Measurements from ENCODE around the gene SPTBN5.

SPTBN5 gene

DNA sequence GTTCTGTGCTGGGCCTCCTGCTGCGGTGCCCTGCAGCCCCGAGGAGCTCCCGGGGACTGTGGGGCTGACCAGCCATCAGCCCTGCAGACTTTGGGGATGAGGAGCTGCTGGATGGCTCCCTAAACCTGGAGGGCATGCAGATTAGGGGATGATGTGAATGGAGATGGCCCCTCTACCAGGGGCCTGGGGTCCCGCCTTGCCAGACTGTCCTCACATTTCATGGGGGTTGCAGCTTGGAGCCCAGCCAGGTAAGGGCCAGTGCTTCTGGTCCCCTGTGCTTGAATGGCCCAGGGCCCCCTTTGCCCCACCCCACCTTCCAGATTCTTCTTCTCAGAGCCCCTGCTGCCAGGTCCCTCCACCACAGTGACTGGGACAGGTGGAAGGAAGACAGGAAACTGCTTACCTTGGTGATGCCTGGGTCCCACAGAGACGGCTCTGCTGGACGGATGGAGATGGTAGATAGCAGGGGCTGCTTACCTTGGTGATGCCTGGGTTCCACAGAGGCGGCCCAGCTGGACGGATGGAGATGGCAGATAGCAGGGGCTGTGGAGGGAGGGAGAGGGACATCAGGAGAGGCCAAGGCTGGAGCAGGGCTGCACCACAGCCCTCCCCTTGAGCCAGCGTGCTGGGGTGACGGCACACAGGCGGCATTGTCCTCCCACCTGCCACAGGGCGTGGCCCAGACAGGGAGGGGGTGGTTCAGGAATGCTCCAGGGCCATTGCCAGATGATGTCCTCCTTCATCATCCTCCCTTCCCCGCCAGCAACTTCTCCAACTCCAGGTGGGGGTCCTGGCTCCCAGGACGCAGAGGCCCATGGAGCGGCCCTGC is at the start of gene SPTBN5:
Gene SPTBN5, minus strand, starts transcription at position 632 of the 829 bp plus-strand sequence. Its CDS starts 556 bp downstream, at position 76.
- DNase-seq = no peak

DNA sequence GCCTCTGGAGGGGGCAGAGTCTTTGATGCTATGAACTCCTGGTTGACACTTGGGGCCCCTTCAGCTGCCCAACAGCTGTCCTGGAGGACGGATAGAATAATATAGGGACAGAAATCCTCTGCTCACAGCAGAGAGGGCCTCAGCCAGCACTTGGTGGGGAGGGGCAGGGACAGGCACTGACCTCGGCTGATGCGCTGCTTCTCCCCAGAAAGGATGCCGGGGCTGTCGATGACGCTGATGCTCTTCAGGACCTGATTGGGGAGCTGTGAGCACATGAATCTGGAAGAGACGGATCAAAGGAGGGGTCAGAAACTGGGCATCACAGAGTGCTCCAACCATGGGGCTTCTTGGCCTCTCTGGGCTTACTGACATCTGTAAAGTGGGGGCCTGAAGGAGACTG is 49.0 kb upstream of the SPTBN5 start:
- DNase-seq = no peak

DNA sequence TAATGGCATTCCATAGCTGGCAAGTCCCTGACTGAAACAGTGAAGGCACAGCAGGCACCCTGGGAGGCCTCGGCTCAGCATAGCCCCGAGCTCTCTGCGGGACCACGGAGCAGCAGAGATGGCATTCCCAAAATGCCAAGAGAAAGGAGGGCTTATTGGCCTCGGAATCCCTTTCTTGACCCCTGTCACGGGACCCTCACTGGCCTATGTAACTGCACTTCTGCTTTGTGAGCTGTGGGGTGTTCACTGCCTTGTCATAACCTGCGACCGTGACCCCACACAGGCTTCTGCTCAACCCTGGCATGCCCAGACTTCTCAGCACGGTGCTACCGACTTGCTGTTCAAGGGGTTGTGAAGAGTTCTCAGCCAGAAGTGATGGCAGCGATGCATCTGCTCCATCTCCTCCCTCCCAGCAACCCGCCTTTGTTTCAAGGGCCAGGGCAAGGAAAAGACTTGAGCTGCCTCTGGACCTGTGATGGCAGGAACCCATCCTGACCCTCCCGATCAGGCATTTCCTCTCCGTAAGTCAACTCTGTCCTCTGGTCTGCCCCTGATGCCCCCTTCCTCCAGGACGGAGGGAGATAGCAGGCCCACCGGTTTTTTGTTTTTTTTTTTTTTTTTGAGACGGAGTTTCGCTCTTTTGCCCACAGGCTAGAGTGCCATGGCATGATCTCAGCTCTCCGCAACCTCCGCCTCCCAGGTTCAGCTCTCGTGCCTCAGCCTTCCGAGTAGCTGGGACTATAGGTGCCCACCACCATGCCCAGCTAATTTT is 48.0 kb upstream of the SPTBN5 start:
- DNase-seq = no peak

DNA sequence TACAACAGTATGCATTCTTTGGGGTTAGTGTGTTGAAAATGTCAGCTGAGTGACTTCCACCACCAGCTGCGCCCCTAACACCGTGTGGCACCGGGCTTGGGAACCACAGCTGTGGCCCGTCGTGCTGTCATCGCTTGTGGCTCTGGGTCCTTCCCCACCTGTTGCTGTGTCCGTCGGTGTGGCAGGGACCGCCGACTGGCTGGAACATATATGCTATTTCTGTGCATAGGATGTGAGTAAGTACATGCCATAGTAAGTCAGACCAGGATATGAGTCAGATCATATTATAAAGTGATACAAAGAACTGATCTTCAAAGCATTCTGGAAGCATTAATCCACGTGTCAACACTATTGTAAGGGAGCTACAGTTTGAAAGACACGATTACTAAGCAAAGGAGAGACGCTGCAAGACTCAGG is 46.6 kb upstream of the SPTBN5 start:
- no peak for DNase-seq

DNA sequence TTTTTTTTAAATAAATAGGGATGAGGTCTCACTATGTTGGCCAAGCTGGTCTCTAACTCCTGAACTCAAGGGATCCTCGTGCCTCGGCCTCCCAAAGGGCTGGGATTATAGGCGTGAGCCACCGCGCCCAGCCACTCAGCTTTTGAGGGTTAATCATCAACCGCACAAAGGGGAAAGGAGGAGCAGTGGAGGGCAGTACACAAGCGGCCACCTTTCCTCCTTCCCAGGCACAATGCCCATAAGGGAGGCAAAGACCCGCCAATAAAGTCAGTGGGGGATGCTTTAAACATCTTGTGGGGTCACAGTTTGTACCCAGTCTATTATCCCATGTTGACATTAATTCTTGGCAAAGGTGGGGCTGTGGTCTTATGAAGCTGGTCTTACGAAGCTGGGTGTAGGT is 46.1 kb upstream of the SPTBN5 start:
- DNase-seq = no peak

DNA sequence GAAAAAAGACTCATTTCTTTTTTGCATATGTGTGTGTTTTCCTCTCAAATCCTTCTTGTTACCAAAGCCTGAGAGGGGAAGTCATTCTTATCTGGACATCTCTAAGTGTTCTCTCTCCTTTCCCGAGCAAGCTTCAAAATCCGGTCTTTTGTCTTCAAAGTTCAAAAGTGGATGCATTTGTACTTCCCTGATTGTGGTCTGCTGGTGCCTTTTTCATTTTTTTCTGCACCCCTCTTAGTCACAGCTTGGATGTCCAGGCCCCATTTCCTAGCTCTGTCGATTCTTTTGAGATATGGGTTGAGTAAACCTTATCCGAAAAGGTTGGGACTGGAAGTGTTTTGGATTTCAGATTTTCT is 43.7 kb upstream of the SPTBN5 start:
- no peak for DNase-seq

DNA sequence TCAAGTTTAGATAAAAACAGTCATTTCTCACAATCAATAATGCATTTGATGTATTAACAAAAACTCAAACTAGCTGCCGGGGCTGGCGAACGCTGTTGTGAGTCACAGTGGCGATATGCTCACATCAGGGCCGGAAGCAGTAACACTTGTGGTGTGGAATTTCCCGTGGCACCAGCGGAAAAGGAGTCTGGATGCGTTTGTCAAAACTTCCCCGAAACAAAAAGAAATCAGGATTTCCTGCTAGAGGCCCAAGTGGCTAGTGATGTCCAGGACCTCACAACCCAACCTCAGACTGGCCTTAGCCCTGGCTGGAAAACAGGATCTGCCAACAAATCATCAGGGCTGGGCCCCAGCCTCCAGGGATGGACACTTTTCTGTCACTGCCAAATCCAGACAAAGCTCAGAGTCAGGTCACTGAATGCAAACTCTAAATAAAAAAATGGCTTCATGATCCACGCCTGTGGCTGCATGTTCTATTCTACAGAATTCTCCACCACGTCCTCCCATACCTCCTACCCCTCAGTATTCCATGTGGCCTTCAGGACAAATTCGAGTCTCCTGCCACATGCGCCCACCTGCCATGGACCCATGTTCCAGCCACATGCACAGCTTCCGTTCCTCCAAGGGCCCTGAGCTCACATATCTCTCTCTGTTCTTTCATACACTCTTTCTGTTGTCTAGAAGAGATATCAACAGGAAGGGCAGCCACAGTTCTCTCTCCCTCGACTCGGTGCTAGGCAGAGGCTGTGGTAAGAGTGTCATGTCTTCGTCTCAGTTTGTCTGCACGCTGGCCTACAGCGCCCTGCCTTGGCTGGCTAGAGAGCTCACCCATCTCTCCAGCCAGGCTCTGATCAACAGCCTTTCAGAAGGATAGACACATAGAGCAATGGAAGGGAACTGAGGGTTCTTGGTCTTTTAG is 43.1 kb upstream of the SPTBN5 start:
- DNase-seq = no peak

DNA sequence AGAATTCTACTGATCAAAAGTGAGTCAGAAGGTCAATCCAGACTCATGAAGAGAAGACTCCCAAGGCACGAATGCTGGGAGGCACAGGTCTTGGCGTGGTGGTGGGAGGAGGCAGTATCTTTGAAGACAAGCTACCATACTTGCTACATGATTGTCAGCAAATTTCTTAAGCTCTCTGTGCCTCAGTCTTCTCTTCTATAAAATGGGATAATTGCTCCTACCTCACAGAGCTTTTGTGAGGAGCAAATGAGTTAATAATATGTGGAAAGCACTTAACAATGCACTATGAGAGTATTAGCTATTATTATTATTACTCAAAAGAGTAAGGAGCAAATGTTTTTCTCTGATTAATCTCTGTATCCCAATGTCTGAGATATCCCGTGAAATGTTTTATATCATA is 42.3 kb upstream of the SPTBN5 start:
- no peak for DNase-seq

DNA sequence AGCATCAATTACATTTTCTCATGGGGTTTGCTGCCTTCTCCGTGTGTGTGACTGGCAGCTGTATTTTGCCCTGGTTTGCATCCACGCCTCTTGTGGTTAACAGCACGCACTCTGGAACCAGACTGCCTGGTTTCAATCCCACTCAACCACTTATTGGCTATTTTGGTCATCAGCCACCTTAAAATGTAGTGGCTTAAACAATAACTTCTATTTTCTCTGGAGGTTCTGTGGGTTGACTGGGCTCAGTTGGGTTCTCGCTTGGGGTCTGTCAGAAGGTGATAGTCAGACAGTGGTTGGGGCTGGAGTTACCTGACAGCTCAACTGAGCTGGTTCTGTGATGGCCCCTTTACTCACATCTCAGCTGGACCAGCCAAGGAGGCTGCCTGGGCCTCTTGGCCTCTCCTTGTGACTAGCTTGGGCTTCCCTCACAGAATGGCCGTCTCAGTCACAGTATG is 41.7 kb upstream of the SPTBN5 start:
- no peak for DNase-seq

DNA sequence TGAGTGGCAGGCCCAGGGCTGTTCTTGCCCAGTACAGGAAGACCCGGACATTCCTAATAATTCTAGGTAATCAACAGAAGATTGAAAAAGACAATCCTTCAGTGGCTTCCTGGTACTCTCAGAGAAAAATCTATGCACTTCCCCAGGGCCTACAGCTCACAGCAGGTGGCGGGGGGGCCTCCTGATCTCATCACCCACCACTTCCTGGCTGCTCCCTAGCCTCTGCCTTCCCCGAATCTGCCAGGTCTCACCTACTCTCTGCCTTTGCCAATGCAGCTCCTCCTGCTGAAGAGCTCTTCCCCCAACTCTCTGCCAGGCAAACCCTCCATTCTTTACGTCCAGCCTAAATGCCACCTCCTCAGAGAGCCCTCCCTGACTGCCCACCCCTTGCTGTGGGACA is 41.0 kb upstream of the SPTBN5 start:
- DNase-seq = no peak

DNA sequence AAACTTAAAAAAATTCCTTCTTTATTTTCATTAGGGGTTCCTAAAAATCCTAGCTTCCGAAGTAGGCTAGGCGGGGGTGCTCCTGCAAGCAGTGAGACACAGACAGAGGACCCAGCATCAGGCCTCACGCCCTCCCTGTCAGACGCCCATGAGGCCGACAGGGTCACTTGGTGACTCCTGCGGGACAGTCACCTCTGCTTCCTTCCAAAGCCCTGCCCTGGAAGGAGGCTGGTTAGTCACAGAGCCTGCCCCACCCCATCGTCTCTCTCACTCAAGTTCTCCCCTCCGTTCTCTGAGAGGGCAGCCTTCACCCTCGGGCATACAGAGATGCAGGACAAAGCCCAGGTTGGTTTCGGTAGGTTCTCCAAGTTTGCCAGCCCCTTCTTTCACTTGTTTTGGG is 39.9 kb upstream of the SPTBN5 start:
- DNase-seq = no peak

DNA sequence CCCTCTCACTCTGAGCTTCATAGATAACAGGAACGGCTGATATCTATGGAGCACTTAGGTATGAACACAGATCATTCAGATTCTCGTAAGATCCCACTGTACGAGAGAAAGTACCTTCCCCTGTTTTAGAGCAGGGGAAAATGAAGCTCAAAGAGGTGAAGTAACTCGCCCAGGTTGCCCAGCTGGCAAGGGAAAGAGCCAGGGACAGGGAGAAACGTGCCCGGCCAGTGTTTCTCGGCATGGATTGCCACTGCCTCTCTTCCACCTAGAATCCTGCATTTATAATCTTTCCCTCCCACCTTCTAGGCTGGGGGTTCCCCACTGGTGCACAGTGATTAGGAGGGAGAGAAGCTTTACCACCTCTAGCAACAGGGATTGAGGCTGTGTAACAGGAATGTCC is 39.5 kb upstream of the SPTBN5 start:
- DNase-seq = no peak

DNA sequence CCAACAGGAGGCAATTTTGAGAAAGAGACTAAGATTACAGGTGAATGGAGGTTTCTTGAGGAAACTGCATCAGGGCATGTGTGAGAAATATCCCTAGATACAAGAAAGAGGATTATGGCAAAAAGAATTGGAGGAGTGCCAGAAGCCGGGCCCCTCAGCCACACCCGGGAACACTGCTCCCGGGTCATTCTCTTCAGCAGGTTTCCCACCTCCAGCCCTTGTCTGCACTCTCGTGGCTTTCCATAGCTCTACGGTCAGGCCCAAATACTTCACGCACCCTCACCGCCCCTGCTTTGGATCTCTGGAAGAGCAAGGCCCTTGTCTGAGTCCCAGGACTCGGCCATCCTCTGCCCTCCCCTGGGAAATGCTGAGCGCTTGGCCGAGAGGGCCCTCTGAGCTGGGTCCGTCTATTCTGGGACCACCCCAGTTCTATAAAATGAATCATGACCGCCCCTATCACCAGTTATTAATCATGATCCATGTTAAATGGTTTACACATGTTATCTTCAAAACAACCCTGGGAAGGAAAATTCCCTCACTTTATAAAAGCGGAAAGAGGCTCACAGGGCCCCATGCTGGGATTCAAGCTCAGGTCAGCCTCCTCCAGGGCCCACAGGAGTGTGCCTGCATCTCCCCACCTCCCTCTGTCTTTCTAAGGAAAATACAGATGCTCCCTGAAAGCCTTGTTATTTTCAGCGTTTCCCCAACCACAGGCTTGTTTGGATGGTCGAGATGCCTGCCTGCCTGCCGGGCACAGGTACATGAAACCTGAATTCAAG is 38.8 kb upstream of the SPTBN5 start:
- DNase-seq = no peak

DNA sequence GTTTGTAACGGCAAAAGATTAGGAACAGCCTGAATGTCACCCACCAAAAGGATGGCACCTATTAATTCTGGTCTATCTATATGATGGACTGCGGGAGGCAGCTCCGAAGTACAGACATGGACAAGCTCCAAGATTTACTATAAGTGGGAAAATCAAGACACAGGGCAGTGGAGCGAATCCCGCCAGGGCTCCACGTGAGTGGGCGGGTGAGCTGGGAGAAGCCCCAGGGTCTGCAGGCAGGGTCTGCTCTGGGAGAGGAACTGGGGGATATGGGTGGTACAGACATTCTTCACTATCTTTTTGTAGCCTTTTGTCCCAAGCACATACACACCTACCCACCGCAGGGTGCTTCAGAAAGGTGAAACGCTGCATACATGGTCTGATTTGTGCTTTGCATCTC is 38.2 kb upstream of the SPTBN5 start:
- no peak for DNase-seq

DNA sequence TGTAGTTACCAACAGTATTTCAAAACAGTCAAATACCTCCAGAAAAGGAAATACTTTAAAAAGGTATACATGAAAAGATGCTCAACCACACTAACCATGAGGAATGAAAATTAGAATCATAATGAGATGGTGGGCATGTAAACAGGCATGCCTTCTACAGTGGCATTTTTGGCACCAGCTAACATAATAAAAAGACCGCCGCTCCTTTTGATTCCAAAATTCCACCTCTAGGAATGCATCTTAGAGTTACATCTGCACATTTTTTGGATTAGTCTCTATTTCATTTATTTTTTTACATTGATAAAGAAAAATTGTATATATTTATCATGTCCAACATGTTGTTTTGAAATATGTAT is 37.0 kb upstream of the SPTBN5 start:
- DNase-seq = no peak

DNA sequence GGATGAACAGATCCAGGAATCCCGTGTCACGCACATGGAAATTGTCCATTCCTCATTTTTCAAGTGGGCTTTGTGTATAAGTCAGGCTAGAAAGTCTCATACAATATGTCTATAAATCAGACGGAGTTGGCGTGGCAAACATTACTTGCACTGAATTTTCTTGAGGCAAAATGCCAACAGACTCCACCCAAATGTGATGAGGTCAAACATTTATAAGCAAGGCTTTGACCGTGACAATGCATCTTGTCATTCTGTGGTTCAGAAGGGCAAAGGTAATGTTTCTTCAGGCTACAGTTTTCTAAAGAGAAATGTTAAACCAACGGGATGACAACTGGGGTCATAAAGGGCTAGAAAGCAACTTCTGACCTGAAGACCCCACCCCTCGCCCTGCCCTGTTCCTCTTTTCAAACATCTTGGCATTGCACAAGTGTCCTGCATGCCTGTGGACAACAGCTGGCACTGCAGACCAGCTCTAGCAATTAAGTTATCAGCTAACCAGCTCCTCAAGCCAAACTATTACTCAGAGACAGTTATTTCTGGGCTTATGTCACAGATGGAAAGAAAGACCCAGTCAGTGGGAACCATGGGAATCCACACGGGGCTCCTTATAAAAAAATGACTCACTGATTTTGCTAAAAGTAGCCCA is 36.5 kb upstream of the SPTBN5 start:
- DNase-seq = no peak

DNA sequence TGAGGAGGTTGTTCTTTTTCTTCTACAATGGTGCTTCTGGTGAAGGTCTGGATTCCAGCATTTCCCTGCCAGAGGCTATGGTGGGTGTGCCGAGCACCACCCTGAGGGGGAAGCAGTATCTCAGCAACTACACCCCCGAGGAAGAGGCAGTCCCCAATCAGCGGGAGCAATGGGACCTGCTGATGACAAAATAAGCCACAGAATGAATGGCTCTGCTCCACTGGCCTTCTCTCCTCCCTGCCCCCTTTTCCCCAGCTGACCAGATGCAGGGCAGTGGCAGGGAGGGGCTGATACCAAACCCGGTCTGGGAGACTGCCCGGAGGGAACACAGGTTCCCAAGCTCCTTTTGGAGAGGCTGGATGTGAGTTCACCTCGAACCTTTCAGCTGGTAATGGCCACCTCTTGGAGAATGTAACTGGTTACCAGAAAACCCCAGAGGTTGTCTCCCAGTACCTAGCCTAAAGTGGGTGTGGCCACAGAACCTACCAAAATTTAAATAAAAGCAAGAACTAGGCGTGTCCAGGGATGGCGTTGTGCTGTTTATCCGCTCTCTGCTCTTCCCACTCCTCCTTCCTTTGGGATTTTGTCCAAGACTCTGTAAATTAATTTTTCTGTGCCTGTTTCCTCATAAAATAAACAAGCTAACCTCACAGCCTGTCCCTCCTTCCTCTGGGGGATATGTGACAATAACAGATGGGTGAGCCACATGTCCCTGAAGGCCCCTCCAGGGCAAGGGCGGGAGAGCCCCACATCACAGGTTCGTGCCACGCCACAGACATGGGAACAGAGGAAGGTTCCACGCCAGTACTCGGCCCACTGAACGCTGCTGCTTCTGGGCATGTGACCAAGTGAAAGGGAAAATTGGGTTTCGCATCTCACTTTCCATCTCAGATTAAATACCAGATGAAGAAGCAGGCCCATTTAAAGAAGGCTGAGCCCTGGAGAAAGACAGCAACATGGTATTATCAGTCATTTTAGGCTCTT is 35.1 kb upstream of the SPTBN5 start:
- DNase-seq = no peak

DNA sequence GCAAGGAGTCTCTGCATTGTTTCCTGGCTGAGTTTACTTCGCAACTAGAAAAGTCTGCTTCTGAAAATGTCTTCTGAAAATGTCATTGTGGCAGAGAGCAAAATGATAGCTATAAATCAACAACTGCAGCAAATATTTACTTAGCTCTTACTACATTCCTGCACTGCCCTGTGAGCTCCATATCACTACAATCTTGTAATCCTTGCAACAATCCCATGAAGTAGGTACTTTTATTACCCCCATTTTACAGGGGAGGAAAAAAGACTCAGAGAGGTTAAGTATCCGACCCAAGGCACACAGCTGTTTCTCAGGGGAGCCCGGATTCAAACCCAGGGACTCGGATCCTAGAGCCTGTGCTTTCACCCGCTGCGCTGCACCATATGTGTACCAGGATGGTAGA is 34.2 kb upstream of the SPTBN5 start:
- DNase-seq = no peak

DNA sequence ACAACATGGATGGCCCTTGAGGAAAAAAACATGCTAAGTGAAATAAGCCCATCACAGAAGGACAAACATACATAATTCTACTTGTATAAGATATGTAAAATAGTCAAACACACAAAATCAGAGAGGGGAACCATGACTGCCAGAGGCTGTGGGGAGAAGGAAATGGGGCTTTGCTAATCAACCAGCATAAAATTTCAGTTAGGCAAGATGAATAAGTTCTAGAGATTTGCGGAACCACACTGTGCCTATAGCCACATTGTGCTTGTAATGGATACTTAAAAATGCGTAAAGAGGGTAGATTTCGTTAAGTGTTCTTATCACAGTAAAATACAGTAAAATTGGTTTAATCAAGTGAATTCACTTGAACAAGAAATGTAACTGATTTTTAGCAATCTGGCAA is 33.7 kb upstream of the SPTBN5 start:
- DNase-seq = no peak

DNA sequence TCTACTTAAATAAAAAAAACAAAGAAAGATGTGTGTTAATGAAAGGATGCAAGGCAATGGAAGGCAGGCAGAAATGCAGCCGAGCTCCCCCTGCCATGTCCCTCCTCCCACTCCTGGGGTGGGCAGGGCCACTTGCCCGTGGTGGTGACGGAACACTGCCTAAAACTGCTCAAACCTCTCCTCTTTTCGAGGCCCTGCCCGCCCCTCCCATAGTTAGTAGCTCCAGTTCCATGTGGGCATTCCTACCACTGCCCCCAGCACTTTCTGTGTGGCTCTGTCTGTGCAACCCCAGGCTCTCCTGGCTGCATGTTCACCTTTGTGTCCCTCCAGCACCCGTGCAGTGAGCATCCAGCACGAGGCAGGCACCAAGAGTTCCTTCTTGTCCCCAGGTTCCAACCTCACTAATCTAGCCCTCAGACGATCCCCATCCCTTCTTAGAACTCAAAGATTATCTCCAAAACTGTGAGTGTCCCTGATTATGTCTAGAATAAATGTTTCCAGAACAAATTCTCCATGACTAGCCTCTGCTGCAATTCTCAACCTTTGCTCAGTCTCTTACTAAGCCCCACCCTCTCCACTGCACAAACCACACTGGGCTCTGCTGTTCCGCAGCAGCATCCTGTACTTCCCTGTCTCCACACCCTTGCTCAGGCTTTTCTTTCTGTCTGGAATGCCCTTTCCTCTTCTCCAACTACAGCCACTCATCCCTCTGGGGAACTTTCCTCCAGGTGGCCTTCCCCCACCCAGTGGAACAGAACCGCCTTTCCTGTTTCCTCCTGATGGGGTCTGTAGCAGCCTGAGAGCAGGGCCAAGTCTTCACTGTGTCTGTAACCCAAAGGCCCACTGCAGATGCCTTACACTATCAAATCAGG is 32.6 kb upstream of the SPTBN5 start:
- no peak for DNase-seq

Data from NCI-H2227 treated with DMSO at 0.1 percent for 48 hours (cell line).